ENCODE data around the gene DHX35.
"Not testable (repeated sequence)": the region's sequence is repeated elsewhere in the genome, so short reads cannot be mapped to it uniquely, and the experiment has no call there.

Gene DHX35

DNA sequence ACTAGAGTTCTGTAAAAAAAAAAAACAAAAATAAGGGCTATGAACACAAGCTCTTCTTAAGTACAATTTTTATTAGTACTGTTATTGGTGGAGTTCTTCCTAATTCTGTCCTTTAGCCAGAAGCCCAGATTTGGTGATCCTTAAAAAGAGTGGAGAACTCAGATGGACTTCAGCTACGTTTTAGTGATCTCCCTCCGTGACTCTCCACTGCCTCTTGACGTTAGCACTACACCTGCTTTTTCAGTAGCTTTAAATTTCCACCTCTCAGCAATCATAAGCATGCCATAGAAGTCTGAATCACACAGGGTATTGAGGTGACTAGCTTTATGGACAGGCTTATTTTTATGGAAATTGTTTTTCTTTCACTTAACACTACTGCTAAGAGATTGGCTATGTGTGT lies 17.7 kb downstream of the DHX35 start:
- DNase-seq (ENCODE audit: low read depth) = no peak

DNA sequence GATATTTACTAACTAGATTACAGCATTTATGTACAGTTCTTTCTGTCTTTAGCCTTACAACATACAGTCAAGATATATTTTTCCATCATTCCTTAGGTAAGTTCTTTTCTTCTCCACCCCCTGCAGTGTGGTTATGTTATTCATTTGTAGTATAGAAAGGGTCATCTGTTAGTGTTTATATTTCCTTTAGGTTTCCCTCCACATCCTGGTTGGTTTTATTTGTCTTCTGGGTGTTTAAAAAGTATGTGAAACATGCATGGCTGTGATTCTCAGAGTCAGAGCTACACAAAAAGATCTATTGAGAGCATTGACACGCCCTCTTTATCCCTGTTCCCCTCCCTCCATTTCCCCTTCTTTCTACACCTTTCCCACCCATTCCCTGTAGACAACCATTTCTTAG lies 20.1 kb downstream of the DHX35 start:
- DNase-seq (ENCODE audit: low read depth) = no peak

DNA sequence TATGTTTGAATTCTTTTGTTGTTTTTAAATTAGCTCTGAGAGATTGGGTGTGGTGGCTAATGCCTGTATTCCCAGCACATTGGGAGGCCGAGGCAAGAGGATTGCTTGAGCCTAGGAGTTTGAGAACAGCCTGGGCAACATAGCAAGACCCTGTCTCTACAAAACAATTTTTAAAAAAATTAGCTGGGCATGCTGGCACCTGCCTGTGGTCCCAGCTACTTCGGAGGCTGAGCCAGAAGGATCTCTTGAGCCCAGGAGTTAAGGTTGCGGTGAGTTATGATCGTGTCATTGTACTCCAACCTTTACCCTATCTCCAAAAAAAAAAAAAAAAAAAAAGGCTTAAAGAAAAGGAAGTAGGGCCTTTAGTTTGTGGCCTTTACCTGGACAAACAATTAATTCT lies 22.9 kb downstream of the DHX35 start:
- DNase-seq (ENCODE audit: low read depth) = no peak

DNA sequence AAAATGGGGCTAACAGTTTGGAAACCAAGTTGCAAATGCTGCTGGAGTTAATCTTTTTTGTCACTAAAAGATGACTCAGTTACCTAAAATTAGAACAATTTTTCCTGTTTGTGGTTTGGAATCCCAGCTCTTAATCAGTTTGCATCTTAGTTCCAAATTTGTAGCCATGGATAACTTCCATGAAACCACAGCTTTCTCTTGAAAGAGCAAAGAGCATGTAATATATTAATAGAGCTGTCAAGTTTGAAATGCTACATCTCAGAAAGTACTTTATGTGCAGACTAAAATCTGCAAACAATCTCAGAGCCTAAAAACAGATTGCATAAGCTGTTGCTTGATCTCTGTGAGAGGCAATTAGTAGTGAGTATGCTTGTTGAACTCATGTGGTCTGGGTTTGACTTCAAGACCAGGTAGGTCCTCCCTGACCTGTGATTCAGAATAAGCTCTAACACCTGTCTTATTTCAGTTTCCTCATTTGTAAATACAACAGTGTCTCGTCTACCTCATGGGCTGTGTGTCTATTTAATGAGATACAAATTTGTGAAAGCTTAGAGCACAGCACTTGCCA lies 23.5 kb downstream of the DHX35 start:
- DNase-seq (ENCODE audit: low read depth) = peak; percentile 94

DNA sequence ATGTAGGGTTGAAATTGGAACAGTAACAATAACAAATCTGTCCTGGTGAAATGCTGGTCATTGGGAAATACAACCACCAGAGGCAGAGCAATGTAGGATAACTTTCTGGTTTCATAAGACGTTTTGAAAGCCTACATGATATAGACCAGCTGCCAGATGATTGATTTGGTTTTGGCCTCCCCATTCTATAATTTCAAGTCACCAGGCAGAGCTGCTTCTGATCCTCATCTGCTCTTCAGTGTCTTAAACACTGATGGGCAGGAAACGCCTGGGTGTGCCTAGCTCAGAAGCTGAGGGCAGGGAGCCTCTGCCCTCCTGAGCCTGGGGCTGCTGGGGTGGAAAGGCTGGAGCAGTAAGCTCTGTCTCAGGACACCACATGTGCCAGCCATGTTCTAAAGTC lies 24.5 kb downstream of the DHX35 start:
- DNase-seq (ENCODE audit: low read depth) = no peak

DNA sequence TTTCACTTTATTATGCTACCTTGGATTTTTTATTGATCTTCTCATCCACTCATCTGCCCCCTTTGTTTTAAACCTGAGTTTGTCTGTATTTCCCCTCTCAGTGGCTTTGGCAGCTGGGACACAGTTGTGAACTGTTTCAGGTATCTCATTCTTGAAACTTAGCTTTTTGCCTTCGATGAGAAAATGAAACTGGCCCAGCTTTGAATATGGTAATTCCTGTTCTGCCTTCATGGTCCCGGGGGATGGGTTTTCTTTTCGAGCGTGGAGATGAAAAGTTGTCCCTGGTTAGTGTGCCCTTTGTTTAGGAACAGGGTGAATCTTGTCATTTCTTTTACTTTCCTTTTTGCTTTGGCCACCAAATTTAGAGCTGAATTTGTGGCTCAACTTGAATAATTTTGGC lies 25.6 kb downstream of the DHX35 start:
- no peak for DNase-seq (ENCODE audit: low read depth)

DNA sequence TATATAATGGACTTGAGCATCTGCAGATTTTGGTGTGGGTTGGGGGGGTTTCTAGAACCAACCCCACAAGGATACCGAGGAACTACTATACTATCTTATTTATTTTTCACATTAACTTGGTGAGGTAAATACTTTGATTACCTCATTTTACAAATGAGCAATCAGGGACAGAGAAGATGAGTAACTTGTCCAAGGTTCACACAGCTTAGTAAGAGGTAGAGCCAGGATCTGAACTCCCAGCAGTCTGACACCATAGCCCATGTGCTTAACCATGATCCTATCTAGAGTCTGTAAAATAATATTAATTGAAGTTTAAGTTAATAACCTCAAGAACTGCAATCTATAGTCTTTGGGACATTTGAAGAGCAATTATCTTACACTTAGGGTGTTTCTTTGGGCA lies 28.6 kb downstream of the DHX35 start:
- DNase-seq (ENCODE audit: low read depth) = no peak

DNA sequence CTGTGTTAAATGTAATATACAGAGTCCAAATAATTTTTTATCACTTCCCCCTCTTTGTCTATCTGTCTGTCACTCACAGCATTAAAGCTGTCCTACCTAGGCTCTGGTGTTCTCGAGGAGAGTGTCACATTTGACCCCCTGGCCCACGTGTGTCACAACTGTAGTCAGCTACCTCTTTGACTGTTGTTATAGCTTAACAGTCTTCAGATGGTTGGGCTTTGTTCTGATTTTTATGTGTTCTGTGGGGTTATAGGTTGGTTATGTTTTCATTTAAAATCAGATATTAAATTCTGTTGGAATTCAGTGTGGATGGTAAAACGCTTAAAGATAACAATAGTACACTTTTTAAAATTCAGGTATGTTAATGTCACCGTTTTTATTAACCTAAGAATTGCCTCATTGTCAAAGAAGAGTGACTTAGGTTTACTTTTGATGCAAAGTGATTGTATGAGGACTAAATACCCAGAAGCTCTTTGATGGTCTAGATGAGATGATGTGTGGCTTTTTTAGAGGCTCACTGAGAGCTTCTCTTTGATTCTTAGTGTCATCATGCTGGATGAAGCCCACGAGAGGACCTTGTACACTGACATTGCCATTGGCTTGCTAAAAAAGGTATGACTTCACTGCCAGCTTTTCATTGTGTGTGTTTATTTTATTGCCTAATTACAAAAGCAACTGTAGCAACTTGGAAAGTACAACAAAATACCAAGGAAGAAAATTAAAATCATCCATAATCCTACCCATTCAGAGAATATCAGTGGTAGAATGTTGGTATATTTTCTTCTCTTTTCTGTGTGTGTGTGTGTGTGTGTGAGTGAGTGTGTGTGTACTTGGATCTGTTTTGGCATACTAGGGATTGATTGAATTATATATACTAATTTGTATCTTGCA lies 29.9 kb downstream of the DHX35 start:
- no peak for DNase-seq (ENCODE audit: low read depth)

DNA sequence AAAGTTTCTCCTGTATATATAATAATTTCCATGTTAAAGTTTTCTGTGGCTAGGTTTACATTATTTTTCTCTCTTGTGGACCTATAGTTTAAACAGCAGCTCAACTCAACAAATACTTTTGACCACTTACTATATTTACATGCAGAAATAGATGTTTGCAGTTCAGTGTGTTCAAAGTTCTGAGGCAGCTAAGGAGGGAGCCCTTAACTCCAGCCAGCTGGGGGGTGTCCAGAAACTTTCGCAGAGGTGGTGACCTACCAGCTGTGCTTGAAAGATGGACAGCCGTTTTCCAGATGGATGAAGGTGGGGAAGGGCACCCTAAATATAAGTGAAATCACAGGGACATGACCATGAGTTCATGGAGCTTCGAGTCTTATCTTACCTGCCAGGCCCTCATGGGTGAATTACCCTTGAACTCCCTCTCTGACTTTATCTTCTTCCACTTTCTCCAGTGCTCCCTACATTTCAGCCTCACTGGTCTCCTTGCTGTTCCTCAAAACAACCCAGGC lies 33.4 kb downstream of the DHX35 start:
- no peak for DNase-seq (ENCODE audit: low read depth)

DNA sequence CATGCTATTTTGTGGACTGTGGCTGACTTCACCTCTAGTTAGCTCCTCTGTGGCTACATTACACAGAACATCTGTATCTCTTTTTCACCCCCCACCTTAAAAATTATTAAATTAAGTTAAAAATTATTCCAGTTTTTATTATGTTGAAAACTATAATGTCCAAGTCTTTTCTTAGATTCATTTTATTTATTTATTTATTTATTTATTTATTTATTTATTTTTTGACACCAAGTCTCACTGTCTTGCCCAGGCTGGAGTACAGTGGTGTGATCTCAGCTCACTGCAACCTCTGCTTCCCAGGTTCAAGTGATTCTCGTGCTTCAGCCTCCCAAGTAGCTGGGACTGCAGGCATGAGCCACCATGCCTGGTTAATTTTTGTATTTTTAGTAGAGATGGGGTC lies 34.7 kb downstream of the DHX35 start:
- not testable (repeated sequence) for DNase-seq (ENCODE audit: low read depth)

DNA sequence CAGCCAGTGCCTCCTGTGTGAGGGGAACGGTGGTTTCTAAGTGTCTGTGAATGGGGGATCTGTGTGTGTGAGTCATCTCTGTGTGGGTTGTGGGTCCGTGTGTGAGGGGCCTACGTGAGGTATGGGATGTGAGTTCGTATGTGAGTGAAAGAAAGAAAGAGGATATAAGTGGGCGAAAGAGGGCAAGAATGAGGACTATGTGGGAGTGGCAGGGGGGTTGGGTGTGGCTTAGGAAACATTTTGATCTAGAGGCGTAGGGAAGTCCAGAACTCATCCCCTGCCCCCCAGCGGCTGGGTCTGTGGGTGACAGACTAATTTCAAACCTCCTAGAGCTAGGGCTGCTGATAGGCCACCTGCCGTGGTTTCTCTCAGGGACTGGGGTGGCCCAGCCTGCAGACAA lies 35.5 kb downstream of the DHX35 start:
- no peak for DNase-seq (ENCODE audit: low read depth)

DNA sequence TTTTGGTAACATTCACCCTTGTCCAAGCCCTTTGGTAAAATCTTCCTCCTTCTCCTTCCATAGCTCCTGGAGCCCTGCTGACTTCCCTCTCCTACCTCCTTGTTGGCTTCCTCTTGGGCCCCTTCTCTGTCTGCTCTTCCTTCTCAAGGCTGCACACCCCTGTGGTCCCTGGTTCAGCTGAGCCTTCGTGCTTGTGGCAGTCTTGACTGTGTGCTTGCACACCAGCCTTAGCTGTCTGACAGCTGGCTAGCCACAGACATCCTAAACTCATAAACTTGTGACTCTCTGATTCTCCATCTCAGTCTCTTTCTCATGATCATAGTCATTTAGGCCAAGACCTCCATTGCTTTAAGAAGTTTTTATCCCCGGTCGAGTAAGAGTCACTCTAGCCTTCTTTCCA lies 37.1 kb downstream of the DHX35 start:
- DNase-seq (ENCODE audit: low read depth) = no peak

DNA sequence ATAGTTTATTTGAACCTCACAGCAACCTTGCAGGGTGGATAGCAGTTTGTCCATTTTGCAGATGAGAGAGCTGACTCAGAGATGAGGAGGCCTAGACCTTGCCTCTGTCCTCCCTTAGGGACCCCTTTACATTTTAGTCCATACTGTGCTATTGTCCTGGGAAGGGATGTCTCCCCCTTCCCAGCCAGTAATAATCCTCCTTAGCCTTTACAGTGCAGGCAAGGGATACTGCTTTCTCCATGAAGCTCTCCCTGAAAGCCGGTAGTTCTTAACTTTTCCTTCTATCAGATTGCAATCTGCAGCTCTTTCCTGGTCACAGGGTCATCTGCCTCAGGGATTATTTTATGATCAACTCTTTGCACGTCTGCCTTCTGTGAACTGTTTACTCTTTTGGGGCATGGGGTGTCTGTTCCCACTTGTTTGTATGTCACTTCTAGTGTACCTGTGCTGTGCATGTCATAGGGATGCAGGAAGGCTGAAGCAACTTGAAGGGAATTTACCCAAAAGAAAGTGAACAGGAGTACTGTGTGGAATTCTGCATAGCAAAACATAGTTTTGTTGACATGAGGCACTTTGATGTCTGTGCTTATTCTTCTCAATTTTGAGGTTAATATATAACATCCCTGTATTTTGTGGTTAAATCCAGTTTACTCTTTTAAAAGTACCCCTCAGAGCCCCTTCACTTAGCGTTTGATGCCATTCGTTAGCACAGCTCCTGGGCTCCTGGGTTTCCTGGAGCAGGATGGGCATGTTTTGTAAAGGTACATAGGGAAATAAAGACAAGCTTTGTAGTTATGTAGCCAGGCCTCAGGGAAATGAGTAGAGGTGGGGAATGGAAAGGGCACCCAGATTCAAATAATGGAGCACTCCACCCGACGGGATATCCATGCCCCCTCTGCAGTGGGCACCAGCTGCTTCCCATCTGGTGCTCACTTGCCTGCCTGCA lies 38.1 kb downstream of the DHX35 start:
- no peak for DNase-seq (ENCODE audit: low read depth)

DNA sequence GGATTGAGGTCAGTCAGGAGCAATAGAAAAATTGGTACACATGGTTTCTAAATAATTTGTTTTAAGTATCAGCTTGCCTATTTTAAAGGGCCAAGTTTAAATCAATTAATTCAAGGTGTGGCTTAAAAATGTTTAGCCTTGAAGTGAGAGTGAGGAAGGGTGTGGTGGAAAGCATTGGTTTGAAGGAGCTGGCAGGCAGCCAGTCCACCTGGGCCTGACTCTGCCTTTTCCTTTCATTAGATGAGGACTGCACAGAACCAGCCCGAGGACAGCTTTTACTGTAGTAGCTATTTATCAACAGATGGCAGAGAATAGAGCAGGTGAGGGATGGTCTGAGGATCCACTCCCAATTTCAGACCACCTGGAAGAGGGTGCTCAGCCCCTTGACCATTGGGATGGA lies 42.4 kb downstream of the DHX35 start:
- no peak for DNase-seq (ENCODE audit: low read depth)

DNA sequence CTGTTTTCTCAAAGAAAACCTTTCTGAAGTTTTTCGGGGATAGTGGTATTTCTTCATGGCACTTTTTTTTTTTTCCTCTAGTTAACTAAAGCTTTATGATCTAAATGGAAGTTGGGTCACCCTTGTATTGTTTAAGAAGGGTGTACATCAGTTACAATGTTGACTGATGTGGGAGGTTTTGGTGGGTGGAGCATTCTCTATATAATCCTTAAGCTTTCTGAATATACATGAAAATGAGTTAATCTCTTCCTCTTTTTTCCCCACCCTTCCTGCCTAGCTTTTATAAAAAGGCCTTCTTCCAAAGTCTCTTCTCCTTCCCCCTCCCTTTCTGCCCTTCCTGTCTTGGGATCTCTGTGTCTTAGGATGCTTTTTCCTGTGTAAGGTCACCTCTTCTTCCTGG lies 47.2 kb downstream of the DHX35 start:
- no peak for DNase-seq (ENCODE audit: low read depth)

DNA sequence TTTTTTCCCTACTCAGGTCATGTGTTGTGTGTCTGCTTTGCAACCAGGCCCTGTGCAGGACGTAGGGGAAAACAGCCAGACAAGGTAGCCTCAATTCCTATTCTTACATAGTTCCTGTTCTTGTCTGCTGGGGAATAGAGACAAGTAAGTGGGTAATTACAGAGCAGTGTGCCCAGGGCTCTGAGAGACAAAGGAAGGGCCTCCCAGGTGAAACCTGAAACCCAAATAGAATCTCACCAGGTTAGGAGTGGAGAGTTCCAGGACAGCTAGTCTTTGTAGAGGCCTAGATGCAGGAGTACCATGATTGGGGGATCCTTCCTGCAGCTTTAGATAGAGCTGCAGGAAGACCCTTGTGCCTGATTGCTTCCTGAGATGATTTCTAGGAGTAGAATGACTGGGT lies 48.4 kb downstream of the DHX35 start:
- DNase-seq (ENCODE audit: low read depth) = no peak

DNA sequence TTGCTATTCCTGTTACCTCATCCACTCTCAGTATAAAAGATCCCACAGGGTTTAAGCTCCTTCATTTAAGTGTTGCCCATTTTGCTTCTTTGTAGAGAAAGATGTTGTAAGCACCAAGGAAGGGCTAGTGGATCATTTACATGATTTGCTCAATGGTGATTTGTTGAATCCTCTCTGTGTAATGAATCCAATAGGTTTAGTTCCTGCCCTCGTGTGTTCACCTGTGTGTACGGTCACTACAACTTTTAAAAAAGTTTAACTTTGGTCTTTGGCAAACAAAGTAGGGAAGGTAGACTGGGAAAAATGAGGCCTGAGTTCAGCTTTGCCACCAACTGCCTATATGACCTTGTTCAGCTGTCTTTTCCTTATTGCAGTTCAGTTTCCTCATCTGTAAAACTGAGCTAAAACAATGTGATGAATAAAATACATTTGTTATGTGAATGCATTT lies 51.5 kb downstream of the DHX35 start:
- no peak for DNase-seq (ENCODE audit: low read depth)

DNA sequence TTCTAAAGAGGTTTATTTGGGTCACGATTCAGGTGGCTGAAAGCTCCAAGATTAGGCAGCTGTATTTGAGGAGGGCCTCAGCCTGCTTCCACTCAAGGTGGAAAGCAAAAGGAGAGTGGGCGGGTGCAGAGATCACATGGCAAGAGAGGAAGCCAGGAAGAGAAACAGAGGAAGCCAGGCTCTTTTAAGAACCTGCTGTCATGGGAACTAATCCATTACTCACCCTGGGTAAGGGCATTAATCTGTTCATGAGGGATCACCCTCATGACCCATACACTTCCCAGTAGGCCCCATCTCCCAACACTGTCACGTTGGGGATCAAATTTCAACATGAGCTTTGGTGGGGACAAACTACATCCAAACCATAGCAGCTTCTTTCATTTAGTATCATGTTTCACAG lies 53.9 kb downstream of the DHX35 start:
- no peak for DNase-seq (ENCODE audit: low read depth)

DNA sequence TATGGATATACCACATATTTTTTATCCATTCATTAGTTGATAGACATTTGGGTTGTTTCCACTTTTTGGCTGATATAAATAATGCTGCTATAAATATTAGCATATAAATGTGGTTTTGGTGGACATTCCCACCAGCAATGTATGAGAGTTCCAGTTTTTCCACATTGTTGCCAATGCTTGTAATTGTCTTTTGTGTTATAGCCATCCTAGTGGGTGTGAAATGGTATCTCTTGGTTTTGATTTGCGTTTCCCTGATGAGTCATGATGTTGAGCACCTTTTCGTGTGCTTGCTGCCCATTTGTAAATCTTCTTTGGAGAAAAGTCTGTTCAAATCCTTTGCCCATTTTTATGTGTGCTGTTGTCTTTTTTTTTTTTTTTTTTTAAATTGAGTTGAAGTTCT lies 54.4 kb downstream of the DHX35 start:
- no peak for DNase-seq (ENCODE audit: low read depth)

DNA sequence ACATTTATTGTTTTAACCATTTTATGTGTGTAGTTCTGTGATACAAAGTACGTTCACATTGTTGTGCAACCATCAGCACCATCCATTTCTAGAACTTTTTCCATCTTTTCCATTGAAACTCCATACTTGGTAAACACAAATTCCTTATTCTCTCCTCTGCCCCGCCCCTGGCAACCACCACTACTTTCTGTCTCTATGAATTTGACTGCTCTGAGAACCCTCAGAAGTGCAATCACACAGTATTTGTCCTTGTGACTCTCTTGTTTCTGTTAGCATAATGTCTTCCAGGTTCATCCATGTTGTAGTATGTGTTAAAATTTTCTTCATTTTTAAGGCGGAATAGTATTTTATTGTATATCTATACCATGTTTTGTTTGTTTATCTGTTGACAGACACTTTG lies 56.9 kb downstream of the DHX35 start:
- no peak for DNase-seq (ENCODE audit: low read depth)

DNA sequence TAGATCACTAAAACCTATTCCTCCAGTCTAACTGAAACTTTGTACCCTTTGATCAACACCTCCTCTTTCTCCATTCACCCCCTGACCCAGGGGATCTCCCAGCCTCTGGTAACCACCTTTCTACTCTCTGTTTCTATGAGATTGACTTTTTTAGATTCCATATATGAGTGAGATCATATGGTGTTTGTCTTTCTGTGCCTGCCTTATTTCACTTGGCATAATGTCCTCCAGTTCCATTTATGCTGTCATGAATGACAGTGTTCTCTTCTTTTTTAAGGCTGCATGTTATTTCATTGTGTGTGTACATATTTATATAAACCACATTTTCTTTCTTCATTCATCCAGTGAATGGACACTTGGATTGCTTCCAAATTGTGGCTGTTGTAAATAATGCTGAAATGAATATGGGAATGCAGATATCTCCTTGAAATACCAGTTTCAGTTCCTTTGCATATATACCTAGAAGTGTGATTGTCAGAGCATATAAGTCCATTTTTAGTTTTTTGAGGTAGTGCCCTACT lies 57.7 kb downstream of the DHX35 start:
- DNase-seq (ENCODE audit: low read depth) = no peak

DNA sequence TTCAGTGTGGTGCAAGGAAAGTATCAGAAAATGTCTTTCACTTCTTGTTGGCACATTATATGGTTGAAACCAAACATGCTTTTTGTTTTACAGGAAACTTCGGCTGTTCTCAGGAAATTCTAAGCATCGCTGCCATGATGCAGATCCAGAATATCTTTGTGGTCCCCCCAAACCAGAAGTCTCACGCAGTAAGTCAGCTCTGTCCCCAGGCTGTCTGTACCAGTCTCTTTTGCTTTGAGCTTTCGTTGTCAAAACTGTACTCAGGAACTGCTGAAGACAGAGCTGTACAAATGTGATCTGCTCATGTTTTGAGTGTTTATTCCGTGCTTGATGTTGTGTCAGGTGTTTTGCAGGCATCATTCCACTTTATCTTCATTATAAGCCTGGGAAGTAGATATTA lies 59.6 kb downstream of the DHX35 start:
- no peak for DNase-seq (ENCODE audit: low read depth)

Data from GM04503 (cell line).